GM21381 (cell line): ENCODE data around the gene CLEC4E.
A peak's percentile ranks its signal among the peaks of the same experiment; 100 is the strongest.
"Not testable (repeated sequence)": the region's sequence is repeated elsewhere in the genome, so short reads cannot be mapped to it uniquely, and the experiment has no call there.

Experiments
- ATAC-seq: cut with Tn5 transposase; IDR thresholded peaks from one replicate; pipeline ENCODE4 v1.9.1; 2021; ENCODE audit warnings: mild to moderate bottlenecking, moderate library complexity; ENCODE audit not compliant: unreplicated experiment

CLEC4E gene

DNA sequence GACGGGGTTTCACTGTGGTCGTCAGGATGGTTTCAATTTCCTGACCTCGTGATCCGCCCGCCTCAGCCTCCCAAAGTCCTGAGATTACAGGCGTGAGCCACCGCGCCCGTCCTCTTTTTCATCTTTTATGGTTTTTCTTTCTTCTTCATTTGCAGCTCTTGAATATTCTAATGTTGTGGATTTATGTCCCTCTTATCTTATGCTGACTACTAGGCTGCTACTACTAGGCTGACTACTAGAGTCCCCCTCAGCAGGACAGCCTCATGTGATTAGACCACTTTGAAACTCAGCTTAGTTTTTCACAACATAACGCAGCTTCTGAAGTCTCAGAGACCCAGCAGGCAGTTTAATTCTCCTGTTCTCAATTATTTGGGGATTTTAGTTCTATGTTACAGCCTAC lies 857 bp upstream of the CLEC4E start:
- no peak for ATAC-seq

DNA sequence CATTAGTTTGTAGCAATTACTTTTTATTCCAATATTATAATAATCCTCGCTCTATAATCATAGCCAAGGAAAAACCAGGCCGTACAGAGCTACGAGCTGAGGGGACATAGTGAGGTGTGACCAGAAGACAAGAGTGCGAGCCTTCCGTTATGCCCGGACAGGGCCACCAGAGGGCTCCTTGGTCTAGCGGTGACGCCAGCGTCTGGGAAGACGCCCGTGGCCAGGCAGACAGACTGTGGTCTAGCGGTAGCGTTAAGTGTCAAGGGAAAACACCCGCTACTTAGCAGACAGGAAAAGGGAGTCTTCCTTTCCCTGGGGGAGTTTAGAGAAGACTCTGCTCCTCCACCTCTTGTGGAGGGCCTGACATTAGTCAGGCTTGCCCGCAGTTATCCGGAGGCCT lies 2.9 kb downstream of the CLEC4E start:
- not testable (repeated sequence) for ATAC-seq

DNA sequence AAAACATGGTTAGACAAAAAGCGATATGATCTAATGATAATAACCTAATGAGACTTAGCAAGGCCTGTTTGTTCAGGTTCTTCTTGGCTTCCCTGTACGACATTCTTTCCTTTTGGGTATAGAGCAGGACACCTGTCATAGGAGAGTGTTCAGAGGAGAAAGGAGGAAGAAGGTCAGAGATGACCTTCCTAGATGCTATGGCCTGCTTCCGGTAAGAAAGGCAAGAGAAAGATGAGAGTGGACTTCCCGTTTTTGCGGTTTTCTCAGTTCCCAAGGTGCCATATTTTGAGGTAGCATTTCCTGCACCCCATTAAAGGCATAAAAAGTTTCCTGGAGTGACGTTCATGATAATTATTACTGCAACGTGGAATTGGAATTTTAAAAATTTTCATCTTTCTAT lies 8.7 kb downstream of the CLEC4E start:
- no peak for ATAC-seq

DNA sequence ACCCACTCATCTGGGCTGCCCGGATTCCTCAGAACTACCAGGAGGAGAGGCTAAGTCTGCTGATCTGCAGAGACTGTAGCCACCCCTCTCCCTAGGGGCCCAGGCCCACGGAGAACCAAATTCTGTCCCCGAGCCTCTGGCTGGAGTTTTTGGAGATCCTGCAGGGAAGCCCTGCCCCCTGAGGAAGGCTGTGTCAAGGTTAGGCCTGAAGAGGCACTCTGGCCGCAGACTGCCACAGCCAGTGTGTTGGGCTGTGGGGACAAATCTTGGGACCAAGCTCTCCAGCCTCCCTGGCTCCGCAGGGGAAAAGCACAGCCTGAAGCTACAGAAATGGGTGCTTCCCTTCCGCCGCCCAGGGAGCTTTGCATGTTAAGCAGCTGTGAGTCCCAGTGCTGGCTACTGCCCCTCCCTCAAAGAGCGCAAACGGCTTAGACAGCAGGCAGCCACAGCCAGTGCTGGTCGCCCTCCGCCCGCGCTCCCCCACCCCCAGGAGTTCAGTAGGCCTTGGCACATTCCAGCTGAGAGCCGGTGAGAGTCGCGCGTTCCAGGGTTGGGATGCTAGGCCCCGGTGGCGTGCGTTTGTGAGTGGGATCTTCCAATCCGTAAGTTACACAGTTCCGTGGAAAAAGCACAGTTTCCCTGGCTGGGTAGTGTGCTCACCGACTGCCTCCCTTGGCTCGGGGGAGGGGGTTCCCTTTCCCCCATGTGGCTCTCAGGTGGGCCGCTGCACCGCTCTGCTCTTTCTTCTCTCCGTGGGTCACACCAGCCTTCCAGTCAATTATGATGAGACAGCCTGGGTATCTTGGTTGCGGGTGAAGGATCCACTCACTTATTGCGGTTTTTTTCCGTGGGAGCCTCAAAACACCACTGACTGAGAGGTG lies 13.2 kb downstream of the CLEC4E start:
- no peak for ATAC-seq

DNA sequence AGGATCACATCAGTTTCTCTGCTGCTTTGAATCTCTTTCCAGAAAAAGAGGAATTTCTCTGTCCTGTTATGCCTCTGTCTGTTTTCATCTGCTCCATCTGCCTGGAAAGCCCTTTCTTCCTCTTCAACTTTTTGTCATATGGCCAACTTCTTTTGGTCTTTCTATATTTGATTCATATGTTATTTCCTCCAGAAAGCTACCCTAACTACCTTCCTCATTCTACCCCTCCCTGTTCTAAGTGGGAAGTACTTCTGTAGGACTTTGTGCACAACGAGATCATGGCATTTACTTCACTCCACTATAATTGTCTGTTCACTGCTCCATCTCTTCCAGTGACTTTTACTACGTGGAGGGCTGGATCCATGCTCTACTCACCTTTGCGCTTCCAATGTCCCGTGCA lies 21.5 kb downstream of the CLEC4E start:
- ATAC-seq: no peak

DNA sequence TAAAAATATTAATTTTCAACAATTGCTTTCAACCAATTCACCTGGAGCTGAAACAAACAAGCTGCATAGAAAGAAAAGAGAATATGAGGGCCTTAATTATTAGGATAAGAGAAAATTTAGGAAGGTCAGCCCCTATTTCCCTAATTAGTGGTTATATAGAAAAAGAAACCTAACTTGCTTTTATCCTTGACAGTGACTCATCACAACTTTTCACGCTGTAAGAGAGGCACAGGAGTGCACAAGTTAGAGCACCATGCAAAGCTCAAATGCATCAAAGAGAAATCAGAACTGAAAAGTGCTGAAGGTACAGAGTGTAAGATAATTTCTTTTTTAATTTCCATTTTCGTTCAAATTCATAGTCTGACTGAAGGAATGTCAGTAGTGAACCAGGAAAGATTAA lies 22.7 kb downstream of the CLEC4E start:
- ATAC-seq: no peak

DNA sequence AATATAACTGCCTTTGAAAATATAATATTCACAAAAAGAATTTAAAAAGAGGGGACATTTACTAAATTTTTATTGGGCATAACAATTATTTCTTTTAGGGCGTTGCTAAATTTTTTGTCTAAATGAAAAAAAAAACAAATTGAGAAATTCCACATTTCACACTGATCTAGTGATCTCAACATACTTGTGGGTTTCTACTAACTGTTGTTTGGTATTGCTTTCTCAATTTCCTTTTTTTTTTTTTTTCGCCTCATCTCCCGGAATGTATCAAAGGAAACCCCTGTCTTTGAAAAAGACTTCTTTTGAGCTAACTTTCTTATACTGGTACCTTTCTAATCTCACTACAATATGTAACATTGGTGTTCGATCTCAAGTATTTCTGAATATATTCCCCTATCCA lies 27.4 kb downstream of the CLEC4E start, which contains the start of gene CLEC4D:
Gene CLEC4D (plus strand): TSS at position 248 of the 400 bp plus-strand sequence. CDS start 230 bp downstream, outside the sequence.
- no peak for ATAC-seq

DNA sequence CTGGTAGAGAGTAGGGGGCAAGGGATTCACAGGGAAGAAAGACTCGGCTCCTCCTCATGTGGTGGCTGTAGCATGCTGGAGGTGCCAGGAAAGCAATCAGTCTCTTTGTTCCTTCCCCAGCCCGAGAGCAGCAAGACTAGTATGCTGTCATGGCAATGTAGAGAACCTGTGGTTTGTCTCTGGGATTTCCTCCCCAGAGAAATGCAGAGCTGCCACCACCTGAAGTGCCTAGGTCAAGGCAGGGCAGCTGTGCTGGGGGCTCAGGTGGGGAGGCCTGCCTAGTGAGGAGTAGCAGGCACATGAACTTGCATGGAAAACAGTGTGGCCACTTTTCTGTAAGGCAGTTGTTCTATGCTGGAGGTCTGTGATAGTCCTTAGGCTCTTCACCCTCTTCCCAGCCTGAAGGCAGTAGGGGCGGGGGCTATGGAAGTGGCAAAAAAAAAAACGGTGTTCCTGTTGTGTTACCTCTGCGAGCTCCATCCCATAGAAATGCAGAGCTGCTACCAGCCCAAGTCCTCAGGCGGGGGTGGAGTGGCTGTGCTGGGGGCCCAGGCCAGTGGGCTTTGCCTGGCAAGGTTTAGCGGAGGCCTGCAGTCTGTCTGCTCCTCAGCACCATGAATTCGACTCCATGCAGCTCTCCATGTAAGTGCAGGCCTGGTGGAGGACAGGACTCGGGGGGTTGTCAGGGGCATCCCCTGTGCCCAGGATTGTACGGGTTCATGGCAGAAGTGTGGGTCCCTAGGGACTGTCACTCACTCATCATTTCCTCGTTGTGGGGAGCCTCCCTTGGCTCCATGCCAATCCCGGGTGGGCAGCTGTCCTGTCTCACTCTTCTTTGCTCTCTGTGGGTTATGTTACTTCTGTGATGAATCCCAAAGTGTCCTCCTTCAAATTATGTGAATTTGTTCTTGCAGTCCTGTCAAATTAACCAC lies 31.5 kb downstream of the CLEC4E start:
- no peak for ATAC-seq

DNA sequence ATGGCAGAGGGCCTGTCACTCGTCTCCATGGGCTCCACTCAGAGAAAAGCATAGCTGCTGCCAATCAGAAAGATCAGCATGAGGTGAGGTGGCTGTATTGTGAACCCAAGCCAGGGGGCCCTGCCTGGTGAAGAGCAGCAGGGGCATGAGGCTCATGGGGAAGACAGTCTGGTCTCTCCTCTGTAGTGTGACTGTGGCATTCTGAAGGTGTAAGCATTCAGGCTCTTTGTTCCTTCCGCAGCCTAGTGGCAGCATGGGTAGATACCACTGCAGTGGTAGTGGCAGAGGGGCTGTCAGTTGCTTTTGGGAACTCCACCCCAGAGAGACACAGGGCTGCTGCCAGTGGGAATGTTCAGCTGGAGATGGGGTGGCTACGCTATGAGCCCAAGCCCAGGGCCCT lies 32.5 kb downstream of the CLEC4E start:
- no peak for ATAC-seq

DNA sequence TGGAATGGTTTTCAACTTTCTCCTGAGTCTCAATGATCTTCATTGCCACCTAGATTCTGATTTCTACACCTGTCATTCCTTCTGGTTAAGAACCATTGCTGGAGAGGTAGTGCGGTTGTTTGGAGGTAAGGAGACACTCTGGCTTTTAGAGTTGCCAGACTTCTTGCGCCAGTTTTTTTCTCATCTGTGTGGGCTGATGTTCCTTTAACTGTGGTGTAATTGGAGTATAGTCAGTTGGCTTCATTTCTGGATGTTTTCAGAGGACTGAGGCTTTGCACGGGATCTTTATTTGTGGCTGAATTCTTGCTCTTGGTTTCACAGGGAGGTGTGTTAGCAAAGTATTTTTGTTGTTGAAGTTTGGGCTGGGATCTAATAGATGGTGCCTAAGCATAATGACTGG lies 33.1 kb downstream of the CLEC4E start:
- no peak for ATAC-seq

DNA sequence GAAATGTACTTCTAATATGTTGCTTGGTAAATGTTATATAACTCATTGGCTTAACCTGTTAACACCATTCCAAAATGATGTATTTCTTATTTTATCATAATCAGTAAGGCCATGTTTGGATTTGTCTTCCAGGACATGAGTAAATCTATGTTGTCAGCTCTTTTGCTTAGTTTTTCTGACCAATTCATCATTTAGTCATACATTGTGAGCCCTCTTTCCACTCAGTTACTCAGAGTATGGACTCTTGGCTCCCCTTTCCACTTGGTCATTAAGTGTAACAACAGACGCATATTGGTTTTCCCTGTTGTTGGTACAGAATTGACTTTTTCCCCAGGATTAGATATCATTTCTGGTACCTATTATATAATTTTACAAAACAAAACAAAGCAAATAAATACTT lies 36.4 kb downstream of the CLEC4E start:
- no peak for ATAC-seq

DNA sequence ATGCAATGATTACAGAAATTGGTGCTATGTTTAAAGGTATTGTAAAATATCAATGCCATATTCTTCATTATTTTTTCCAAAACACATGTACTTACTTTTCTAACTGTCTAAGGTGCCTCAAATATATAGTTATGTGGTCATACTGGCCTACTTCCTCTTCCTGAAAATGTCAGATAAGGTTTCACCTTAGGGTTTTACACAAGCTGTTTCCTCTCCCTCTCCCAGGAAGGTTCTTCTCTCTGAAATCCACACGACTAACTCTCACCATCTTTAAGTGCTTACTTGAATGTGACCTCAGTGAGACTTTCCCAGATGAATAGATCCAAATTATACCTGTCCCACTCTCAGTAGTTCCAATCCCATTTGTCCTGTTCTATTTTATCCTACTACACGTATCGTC lies 39.0 kb downstream of the CLEC4E start:
- ATAC-seq: no peak

DNA sequence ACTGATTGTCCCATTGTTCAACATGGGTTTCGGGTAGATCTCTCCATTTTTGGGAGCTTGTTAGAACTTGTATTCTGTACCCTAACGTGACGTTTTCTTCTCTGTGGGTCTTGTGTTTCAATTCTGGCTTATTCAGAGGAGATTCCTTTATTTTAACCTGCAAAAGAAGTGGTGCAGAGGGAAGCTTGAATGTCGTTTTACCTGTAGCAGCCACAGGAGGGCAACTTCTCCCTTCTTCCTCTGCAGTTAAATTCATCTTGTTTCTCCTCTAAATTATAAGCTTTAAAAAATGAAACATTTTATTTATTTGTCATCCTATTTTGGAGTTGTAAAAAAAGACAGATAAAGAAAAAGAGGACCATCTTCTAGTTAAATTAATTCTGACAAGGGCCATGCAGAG lies 41.1 kb downstream of the CLEC4E start:
- ATAC-seq: no peak

DNA sequence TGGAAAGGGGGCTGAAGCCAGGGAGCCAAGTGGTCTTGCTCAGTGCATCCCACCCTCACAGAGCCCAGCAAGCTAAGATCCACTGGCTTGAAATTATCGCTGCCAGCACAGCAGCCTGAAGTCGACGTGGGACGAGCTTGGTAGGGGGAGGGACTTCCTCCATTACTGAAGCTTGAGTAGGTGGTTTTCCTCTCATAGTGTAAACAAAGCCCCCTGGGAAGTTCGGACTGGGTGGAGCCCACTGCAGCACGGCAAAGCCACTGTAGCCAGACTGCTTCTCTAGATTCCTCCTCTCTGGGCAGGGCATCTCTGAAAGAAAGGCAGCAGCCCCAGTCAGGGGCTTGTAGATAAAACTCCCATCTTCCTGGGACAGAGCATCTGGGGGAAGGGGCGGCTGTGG lies 44.6 kb downstream of the CLEC4E start:
- not testable (repeated sequence) for ATAC-seq

DNA sequence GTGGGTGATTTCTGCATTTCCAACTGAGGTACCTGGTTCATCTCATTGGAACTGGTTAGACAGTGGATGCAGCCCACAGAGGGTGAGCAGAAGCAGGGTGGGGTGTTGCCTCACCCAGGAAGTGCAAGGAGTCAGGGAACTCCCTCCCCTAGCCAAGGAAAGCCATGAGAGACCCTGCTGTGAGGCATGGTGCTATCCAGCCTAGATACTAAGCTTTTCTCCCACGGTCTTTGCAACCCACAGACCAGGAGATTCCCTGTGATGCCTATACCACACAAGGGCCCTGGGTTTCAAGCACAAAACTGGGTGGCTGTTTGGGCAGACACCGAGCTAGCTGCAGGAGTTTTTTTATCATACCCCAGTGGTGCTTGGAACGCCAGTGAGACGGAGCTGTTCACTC lies 45.0 kb downstream of the CLEC4E start:
- not testable (repeated sequence) for ATAC-seq

DNA sequence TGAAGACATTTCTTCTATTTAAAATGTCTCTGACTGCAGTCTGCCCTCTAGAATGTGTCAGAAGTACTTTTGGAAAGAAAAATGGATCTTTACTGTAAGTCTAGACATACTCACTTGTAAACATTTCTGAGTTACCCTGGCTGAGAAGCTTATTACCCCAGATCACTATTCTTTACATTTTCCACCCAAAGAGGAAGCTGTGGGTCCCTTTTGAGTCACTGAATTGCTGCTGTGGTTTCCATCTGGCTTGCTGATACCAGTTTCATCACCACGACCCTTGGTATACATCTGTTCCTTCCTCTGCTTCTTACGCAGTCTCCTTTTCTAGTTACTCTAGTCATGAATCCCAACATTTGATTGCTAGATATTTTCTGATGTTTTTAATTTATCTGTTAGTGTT lies 47.6 kb downstream of the CLEC4E start:
- ATAC-seq: peak; percentile 91

DNA sequence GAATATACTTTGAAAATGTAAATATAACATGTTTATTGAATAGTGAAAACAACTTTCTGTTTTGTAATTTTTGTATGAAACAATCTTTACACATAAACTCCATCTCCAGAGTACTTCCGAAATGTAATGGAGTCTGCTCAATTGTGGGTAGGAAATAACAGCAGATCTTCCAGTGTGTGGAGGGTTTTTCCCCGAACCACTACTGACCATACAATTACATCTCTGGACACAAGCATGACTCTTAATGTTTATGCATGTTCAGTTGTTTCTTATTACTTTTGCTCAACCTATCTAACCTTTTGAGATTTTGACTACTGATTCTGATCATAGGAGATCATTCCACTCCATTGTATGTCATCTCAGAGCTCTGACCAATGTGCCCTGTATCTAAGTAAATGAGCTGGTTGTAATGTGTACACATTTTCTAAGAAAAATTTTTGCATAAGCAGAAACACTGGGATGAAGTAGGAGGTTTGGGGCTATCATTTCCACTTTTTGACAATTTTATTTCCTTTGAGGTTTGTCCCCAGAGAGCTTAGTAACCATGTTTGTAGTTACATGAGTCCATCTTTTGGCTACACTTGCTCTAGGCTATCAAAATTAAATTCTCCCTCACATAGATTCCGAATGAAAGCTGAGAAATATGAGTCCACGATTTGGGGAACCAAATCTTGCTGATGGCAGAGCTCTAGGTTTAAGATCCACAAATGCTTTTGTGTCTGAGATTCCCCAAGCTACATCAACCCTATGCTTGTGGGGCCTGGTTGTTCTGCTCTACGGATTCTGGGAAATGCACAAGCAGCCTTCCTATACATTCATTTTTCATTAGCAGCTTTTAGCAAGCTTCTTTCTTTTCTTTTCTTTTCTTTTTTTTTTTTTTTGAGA lies 48.8 kb downstream of the CLEC4E start:
- ATAC-seq: no peak
